GM19395 (cell line): ENCODE results near the gene ZPBP2.
"Not testable (repeated sequence)": the region's sequence is repeated elsewhere in the genome, so short reads cannot be mapped to it uniquely, and the experiment has no call there.

Experiments used
- ATAC-seq: cut with Tn5 transposase; IDR thresholded peaks from one replicate; pipeline ENCODE4 v1.9.1; 2021; ENCODE audit warnings: mild to moderate bottlenecking, moderate library complexity; ENCODE audit not compliant: unreplicated experiment

The ZPBP2 gene

DNA sequence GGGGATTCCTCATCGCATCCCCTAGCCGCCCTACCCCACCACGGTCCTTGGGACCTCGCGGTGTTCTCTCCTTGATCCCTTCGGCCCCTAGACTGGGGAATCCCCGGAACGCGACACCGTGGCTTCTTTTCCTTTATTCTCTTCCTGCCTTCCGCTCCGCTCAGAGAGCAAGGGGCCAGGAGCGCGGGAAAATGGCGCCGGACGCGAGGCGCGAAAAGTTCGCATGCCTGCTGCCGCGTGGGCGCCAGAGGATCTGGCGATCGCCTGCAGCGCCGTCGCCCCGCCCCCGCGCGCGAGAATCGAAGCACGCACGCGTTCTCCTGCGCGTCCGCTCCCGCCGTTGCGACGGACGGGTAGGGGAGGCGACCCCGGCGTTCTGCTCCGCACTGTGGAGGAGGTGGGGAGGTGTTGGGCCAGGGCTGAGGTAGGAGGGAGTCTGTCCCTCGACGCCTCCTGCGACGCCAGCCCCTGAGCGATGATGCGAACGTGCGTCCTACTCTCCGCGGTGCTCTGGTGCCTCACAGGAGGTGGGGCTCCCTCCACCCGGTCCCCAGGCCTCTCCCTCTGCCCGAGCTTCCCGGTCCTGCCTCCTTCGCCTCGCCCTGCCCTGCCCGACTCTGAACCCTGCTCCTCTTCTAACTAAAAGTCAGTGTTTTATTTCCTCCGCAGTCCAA, at the start of gene ZPBP2:
Gene ZPBP2, plus strand, starts transcription at position 323 of the 674 bp plus-strand sequence. Its CDS starts 153 bp downstream, at position 476.
- no peak for ATAC-seq

GRCh38 chr17:39818358-39819000, 49.5 kb upstream of the ZPBP2 start:
- ATAC-seq = no peak

DNA sequence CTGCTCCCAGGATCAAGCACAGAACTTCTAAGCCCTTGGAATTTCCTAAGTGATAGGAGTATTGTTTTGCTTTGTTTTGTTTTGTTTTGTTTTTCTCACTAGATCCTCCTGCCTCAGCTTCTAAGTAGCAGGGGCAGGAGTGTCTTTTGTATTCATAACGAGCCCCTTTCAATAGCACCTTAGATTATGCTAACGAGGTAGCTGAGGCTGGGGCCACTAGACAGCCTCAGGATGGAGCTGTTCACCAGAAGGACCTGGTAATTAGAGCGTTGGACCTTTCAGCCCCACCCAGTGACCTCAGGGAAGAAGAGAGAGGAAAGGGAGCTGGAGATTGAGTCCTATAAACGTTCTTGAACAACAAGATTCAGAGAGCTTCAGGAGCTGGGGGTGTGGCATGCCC, 47.5 kb upstream of the ZPBP2 start:
- ATAC-seq = no peak

DNA sequence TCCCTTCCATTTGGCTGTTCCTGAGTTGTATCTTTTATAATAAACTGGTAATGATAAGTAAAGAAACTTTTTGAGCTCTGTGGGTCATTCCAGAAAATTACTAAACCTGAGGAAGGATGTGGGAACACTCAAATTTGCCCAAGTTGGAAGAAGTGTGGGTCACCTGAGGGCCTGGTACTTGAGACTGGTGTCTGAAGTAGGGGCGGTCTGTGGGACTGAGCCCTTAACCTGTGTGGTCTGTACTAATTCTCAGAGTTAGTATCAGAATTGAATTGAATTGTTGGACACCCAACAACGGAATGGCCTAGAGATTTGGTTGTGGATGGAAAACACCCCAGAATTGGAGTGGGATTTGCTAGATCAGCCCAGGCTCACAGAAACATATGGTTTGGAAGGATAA, 47.0 kb upstream of the ZPBP2 start:
- ATAC-seq = no peak

DNA sequence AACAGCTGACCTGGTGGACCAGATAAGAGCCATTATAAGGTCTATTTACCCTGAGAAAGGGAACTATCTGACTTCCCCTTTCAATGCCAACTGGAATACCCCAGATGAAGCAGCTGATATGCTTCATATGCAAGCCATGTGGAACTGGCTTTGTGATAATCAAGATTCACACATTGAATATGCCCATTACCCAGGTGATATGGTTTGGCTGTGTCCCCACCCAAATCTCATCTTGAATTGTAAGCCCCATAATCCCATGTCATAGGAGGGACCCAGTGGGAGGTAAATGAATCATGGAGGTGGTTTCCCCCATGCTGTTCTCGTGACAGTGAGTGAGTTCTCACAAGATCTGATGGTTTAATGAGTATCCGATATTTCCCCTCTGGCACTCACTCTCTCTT, 46.0 kb upstream of the ZPBP2 start:
- ATAC-seq = no peak

DNA sequence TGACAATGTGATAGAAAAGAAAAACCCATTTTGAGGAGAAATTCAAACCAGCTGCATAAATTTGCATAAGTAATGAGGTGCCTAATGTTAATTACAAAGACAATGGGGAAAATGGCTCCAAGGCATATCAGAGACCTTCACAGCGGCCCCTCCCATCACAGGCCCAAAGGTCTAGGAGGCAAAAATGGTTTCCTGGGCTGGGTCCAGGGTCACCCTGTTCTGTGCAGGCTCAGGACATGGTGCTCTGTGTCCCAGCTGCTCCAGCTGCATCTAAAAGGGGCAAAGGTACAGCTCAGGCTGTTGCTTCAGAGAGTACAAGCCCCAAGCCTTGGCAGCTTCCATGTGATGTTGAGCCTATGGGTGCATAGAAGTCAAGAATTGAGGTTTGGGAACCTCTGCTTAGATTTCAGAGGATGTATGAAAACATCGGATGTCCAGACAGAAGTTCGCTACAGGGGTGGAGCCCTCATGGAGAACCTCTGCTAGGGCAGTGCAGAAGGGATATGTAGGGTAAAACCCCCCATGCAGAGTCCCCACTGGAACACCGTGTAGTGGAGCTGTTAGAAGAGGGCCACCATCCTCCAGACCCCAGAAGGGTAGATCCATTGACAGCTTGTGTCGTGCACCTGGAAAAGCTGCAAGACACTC, 44.5 kb upstream of the ZPBP2 start:
- ATAC-seq = no peak

GRCh38 chr17:39826334-39826733, 41.7 kb upstream of the ZPBP2 start:
- no peak for ATAC-seq

GRCh38 chr17:39828443-39828842, 39.6 kb upstream of the ZPBP2 start:
- ATAC-seq = no peak

DNA sequence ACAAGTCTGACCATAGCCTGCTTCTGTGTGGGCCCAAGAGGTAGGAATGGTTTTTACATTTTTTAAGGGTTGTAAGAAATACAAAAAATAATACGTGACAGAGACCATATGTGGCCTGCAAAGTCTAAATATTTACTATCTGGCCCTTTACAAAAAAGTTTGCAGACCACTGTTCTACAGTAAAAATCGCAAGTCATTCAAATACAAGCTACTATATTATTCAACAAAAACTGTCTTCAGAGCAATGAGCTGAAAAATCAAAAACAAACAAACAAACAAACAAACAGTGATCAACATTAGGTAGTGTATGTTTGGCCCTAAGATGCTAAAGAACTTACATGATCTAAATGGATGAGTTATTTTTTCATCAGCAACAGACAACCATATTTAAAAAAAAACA, 36.4 kb upstream of the ZPBP2 start:
- no peak for ATAC-seq

GRCh38 chr17:39834017-39834416, 34.0 kb upstream of the ZPBP2 start:
- ATAC-seq = no peak

- no peak for ATAC-seq
Measured at GRCh38 chr17:39835038-39835786, 32.8 kb upstream of the ZPBP2 start.

DNA sequence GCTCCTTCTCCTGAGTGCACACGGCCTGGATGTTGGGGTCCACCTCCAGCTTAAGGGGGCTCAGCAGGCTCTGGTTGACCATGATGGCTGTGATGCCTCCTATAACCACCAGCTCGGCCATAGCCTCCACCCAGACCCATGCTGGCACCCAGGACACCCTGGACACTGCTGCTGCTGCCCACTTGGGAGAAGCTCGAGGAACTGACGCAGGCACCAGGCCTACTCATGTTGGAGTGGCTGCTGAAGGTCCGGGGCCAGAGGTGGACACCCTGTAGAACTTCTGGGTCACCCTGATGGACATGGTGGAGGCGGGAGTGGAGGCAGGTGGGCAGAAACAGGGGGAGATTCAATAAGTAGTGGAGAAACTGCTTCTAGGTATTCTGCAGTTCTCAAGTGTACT, 31.9 kb upstream of the ZPBP2 start:
- no peak for ATAC-seq

GRCh38 chr17:39838057-39838456, 29.9 kb upstream of the ZPBP2 start:
- ATAC-seq = no peak

- no peak for ATAC-seq
Measured at GRCh38 chr17:39838784-39839183, 29.2 kb upstream of the ZPBP2 start.

DNA sequence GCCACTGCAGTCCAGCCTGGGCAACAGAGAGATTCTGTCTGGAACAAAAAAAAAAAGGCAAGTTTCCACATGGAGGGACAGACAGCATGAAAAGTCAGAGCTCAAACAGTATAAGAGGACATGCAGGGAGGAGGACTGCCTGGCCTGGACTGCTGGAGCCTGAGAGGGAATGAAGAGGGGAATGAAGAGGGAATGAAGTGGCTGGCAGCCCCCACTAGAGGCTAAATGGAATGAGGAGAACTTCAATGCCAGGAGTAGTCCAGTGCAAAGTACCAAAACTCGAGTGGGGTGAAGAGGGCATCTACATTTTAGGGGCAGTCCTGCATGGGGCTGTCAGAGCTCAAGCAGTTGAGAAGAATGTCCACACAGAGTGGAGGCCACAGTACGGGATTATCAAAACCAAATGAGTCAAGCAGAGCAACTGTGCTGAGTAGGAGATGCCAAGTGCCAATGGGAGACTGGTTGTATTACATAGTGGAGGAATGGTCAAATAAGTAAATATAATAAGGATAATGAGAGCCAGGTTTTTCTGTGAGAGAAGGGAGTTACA, 26.8 kb upstream of the ZPBP2 start:
- no peak for ATAC-seq

DNA sequence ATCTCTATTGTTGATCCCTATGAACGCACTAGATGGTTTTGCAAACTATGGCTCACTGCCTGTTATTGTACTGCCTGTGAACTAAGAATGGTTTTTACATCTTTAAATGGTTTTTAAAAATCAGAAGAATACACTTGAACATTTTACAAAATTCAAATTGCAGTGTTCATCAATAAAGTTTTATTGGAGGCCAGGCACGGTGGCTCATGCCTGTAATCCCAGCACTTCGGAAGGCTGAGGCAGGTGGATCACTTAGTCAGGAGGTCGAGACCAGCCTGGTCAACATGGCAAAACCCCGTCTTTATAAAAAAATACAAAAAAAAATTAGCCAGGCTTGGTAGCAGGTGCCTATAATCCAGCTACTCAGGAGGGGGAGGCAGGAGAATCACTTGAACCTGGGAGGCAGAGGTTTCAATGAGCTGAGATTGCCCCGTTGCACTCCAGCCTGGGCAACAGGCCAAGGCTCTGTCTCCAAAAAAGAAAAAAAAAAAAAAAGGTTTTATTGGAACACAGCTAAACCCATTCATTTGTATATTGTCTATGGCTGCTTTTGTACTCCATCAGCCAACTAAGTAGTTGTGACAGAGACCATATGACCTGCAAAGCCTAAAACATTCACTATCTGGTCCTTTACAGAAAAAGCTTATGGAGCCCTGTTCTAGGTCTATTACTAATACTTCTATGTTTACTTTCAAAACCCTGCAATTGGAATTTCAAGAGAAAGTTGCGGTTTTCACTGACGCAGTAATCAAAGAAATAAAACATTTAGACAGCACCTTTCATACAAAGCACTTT, 22.8 kb upstream of the ZPBP2 start:
- no peak for ATAC-seq

DNA sequence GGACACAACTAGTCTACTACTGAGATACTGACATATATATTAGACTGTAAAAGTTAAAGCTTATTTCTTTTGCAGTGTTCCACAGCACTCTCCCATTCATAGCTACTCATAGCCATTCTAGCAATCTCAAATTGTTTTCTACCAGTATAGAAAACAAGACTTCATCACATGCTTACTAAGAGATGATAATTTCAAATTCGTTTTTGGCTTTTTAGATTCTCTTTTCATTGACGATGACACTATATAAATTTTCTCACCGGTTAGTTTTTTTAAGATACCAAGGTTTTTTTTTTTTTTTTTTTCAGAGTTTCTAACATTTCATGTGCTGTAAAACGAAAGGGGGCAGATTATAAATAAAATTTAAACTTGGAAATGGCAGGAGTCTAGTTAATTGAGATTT, 21.8 kb upstream of the ZPBP2 start:
- no peak for ATAC-seq

DNA sequence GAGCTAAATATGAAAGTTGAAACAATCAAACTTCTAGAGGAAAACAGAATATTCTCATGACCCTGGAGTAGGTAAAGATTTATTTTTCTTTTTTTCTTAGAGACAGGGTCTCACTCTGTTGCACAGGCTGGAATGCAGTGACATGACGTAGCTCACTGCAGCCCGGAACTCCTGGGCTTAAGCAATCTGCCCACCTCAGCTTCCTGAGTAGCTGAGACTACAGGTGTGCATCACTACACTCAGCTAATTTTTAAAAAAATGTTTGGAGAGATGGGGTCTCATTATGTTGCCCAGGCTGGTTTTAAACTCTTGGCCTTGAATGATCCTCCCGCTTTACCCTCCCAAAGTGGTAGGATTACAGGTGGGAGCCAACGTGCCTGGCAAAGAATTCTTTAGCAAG, 19.4 kb upstream of the ZPBP2 start:
- ATAC-seq = no peak

DNA sequence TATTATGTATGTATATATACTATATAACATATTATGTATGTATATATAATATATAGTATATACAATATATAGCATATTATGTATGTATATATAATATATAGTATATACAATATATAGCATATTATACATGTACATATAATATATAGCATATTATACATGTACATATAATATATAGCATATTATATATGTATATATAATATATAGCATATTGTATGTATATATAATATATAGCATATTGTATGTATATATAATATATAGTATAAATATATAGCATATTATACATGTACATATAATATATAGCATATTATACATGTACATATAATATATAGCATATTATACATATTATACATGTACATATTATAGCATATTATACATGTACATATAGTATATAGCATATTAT, 17.8 kb upstream of the ZPBP2 start:
- ATAC-seq = not testable (repeated sequence)

DNA sequence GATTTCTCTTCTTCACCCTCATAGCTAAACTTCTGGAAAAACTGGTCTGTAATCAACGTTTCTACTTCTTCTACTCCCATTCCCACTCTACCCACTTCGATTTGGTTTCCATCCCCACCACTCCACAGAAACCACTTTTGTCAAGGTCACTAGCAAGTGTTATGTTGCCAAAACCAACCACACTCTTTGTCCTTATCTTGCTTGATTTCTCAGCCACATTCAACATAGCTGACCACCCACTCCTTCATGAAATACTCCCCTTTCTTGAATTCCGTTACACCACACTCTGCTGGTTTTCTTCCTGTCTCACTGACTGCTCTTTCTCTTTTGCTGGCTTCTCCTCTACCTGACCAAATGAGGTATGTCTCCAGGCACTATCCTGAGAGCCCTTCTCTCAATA, 15.8 kb upstream of the ZPBP2 start:
- ATAC-seq = no peak

GRCh38 chr17:39854909-39855308, 13.1 kb upstream of the ZPBP2 start:
- ATAC-seq = no peak
